K562 (cell line): Measurements from ENCODE around the gene LRRC27. TPM values are rescaled to one million over a fixed set of nuclear protein-coding genes. Genes with fewer than 3 reads are reported as not detected.

ENCODE experiments used
- ATF1 ChIP-seq, 2 experiments: fragments of 450-650 bp in 1 of 2; IDR thresholded peaks; 2 replicates each; pipeline ENCODE4 v1.6.1; 2016; ENCODE audit warnings: missing compliant biosample characterization in 1 of 2, missing genetic modification characterization in 1 of 2
- BCL6 ChIP-seq: fragments of 250-450 bp; sonication (Bioruptor Pico); IDR thresholded peaks from 2 replicates; pipeline ENCODE4 v1.4.0; 2020
- BRF1 ChIP-seq: IDR thresholded peaks from 3 replicates; pipeline ENCODE4 v1.6.1; 2011; ENCODE audit warnings: borderline replicate concordance, mild to moderate bottlenecking; ENCODE audit not compliant: insufficient read length; ENCODE audit errors: extremely low read depth
- CXXC5 ChIP-seq: fragments of 250-450 bp; sonication (Bioruptor Pico); IDR thresholded peaks from 2 replicates; pipeline ENCODE4 v1.8.0; 2022; ENCODE audit warnings: inconsistent platforms, mild to moderate bottlenecking, moderate library complexity
- LEF1 ChIP-seq: fragments of 450-650 bp; IDR thresholded peaks from 2 replicates; pipeline ENCODE4 v1.6.1; 2016; ENCODE audit warnings: mild to moderate bottlenecking
- MEF2D ChIP-seq: conservative IDR thresholded peaks from 2 replicates; pipeline ENCODE4 v1.6.1; 2016; ENCODE audit warnings: low read depth, missing genetic modification characterization, missing compliant biosample characterization
- NEUROD1 ChIP-seq: fragments of 150-350 bp; IDR thresholded peaks from 2 replicates; pipeline ENCODE4 v1.6.1; 2014; ENCODE audit warnings: borderline replicate concordance, low read length, low read depth; ENCODE audit not compliant: partially characterized antibody
- PHF21A ChIP-seq: fragments of 450-650 bp; IDR thresholded peaks from 2 replicates; pipeline ENCODE4 v1.6.1; 2017; ENCODE audit warnings: low read depth, borderline replicate concordance
- PPARD ChIP-seq: fragments of 250-450 bp; sonication (Bioruptor Pico); IDR thresholded peaks from 2 replicates; pipeline ENCODE4 v1.8.0; 2022; ENCODE audit warnings: inconsistent platforms, mild to moderate bottlenecking, moderate library complexity
- RBFOX2 ChIP-seq: fragments of 200-400 bp; formaldehyde crosslinking; IDR thresholded peaks from 2 replicates; pipeline ENCODE4 v1.6.1; 2017; ENCODE audit warnings: low read depth, mild to moderate bottlenecking, low read length, moderate library complexity
- RERE ChIP-seq: sonication (generic); formaldehyde crosslinking; IDR thresholded peaks from 2 replicates; pipeline ENCODE4 v1.8.0; 2023; ENCODE audit warnings: missing genetic modification reagents, mild to moderate bottlenecking, borderline replicate concordance
- SMAD4 ChIP-seq: fragments of 250-450 bp; sonication (Bioruptor Pico); conservative IDR thresholded peaks from 2 replicates; pipeline ENCODE4 v1.8.0; 2021; ENCODE audit warnings: inconsistent platforms, mild to moderate bottlenecking, moderate library complexity
- TFAP4 ChIP-seq: sonication (generic); formaldehyde crosslinking; IDR thresholded peaks from 2 replicates; pipeline ENCODE4 v1.8.0; 2022; ENCODE audit warnings: missing genetic modification reagents, mild to moderate bottlenecking, moderate library complexity, borderline replicate concordance
- VEZF1 ChIP-seq: fragments of 200-800 bp; sonication (Bioruptor generic); IDR thresholded peaks from 2 replicates; pipeline ENCODE4 v1.6.1; 2017; ENCODE audit warnings: missing genetic modification characterization, missing compliant biosample characterization
- ZBED1 ChIP-seq: IDR thresholded peaks from 2 replicates; pipeline ENCODE4 v1.6.1; 2014
- ZBTB43 ChIP-seq: sonication (generic); formaldehyde crosslinking; IDR thresholded peaks from 2 replicates; pipeline ENCODE4 v1.8.0; 2023; ENCODE audit warnings: mild to moderate bottlenecking, missing genetic modification reagents
- ZC3H8 ChIP-seq: fragments of 450-650 bp; IDR thresholded peaks from 2 replicates; pipeline ENCODE4 v1.6.1; 2017
- ZNF143 ChIP-seq: sonication (generic); formaldehyde crosslinking; IDR thresholded peaks from 2 replicates; pipeline ENCODE4 v1.9.0; 2022; ENCODE audit warnings: mild to moderate bottlenecking, missing genetic modification reagents
- ZNF23 ChIP-seq: fragments of 250-450 bp; sonication (Bioruptor Pico); IDR thresholded peaks from 2 replicates; pipeline ENCODE4 v1.4.0; 2020; ENCODE audit warnings: mild to moderate bottlenecking
- polyA plus RNA-seq, 8 experiments: library from polyadenylated mRNA; depleted of rRNA in 4 of 8; stranded (reverse) in 5 of 8; unstranded in 3 of 8; fragments of >200 nt; fragmentation: Nextera tagmentation in 2 of 8; fragmentation: Illumina TruSeq in 1 of 8; extraction: Ambion mirVana in 2 of 8; extraction: Trizol in 1 of 8; gene quantifications; 2 replicates each; pipeline versions ENCODE4 v1.2.1 to v1.2.3, GENCODE V29; 2011 to 2014; ENCODE audit warnings: inconsistent platforms in 1 of 8, missing spikeins in 1 of 8
- total RNA-seq, 7 experiments: library from RNA; depleted of rRNA in 6 of 7; stranded (reverse); fragments of >200 nt in 6 of 7; fragmentation: Illumina TruSeq in 2 of 7; extraction: Trizol in 2 of 7; gene quantifications; 2 replicates each; pipeline versions ENCODE4 v1.2.1 to v1.2.3, GENCODE V29; 2011 to 2021; ENCODE audit warnings: low replicate concordance in 1 of 7

The LRRC27 gene
- total and polyA plus RNA-seq, 9 of the 15 experiments (the other 6 are each of a cell fraction or from before 2014, with no cell fraction given), result 0.10 to 2.7 (median 1.4) TPM

GRCh38 chr10:132420981-132421846, 89.2 kb downstream of the LRRC27 start (continued):
- no peak for TF ChIP-seq RERE
- TF ChIP-seq LEF1, result peak; percentile 66; the same call in 1 of the 2 replicates
- TF ChIP-seq ZC3H8, result no peak
- peak; percentile 64 for TF ChIP-seq RBFOX2
- no peak for TF ChIP-seq ZNF143
- no peak for TF ChIP-seq BCL6 (CRISPR knock-in tag)
- TF ChIP-seq VEZF1 (CRISPR knock-in tag), result peak; percentile 94
- no peak for TF ChIP-seq NEUROD1
- no peak for TF ChIP-seq ZBTB43 (CRISPR knock-in tag)
- TF ChIP-seq ATF1 (CRISPR knock-in tag; IDR thresholded peaks at IDR 0.05), result no peak
- TF ChIP-seq ATF1 (tag; IDR thresholded peaks at IDR 0.05), result 0 out of 2 replicates have a peak, but pooled peaks have one; percentile 18
- TF ChIP-seq CXXC5 (CRISPR knock-in tag), result peak; percentile 50; the same call in 1 of the 2 replicates
- TF ChIP-seq MEF2D (tag), result peak; percentile 97
- peak; percentile 17; the same call in 1 of the 2 replicates for TF ChIP-seq SMAD4 (CRISPR knock-in tag)
- TF ChIP-seq PHF21A, result no peak
- TF ChIP-seq TFAP4 (CRISPR knock-in tag), result peak; percentile 79
- TF ChIP-seq ZNF23, result no peak
- TF ChIP-seq BRF1, result no peak
- TF ChIP-seq ZBED1, result no peak
- no peak for TF ChIP-seq PPARD (CRISPR knock-in tag)
